Measurements from ENCODE around the gene TLE4.

DNA sequence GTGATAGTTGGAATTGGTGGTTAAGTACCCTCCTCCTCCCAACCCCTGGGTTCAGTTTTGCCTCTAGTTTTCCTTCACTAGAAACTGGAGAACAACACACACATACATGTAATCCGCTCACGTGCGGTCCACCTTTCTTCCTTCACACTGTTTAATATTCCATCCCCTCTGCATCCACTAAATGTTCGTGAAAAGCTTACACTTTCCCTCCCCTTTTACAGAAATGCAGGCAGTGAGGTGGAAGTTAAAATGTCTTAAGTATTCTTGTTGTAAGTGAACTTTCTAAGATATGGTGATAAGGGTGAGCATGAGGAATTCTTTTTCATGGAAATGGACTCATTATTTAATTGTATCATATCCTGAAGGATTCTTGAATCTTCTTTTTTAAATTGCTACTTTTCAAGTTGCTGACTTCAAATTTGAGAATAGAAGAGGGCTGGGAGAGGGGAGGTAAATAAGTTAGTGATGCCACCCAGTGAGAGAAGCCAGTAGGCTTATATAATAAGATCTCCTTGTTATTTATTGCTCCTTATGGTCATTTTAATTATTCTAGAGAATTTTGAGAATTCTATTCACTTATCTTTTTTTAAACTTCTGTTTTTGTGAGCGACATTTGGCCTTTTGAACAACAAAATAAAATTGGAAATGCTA, 90.2 kb downstream of the TLE4 start:
- TF ChIP-seq, protein P1, sequence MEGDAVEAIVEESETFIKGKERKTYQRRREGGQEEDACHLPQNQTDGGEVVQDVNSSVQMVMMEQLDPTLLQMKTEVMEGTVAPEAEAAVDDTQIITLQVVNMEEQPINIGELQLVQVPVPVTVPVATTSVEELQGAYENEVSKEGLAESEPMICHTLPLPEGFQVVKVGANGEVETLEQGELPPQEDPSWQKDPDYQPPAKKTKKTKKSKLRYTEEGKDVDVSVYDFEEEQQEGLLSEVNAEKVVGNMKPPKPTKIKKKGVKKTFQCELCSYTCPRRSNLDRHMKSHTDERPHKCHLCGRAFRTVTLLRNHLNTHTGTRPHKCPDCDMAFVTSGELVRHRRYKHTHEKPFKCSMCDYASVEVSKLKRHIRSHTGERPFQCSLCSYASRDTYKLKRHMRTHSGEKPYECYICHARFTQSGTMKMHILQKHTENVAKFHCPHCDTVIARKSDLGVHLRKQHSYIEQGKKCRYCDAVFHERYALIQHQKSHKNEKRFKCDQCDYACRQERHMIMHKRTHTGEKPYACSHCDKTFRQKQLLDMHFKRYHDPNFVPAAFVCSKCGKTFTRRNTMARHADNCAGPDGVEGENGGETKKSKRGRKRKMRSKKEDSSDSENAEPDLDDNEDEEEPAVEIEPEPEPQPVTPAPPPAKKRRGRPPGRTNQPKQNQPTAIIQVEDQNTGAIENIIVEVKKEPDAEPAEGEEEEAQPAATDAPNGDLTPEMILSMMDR (IDR thresholded peaks at IDR 0.05; ENCODE audit: poor library complexity): no peak
- TF ChIP-seq EZH2 (IDR thresholded peaks at IDR 0.05; ENCODE audit: borderline replicate concordance): no peak
